GM12872 (cell line): ENCODE data around the gene CHML.
A peak's percentile ranks its signal among the peaks of the same experiment; 100 is the strongest.

ENCODE experiments used
- CTCF ChIP-seq: IDR thresholded peaks from 3 replicates; pipeline ENCODE4 v1.5.1; 2011; ENCODE audit warnings: low read depth, mild to moderate bottlenecking, low read length, moderate library complexity; ENCODE audit not compliant: insufficient read depth

CHML gene

GRCh38 chr1:241642593-241642944, 2.4 kb upstream of the CHML start:
- no peak for TF ChIP-seq CTCF

- TF ChIP-seq CTCF = no peak
Measured at GRCh38 chr1:241641773-241642592, 1.8 kb upstream of the CHML start.

GRCh38 chr1:241640867-241641622, 876 bp upstream of the CHML start:
- no peak for TF ChIP-seq CTCF

- TF ChIP-seq CTCF = 0 out of 3 replicates have a peak, but pooled peaks have one; percentile 2
Measured at GRCh38 chr1:241639623-241640148, 483 bp downstream of the CHML start.

GRCh38 chr1:241638909-241639622, 1.1 kb downstream of the CHML start:
- no peak for TF ChIP-seq CTCF

- TF ChIP-seq CTCF = no peak
Measured at GRCh38 chr1:241638099-241638682, 2.0 kb downstream of the CHML start.
